DMS53 treated with DMSO at 0.1 percent for 48 hours (cell line): ENCODE results near the gene SRSF7.
"Not testable (repeated sequence)": the region's sequence is repeated elsewhere in the genome, so short reads cannot be mapped to it uniquely, and the experiment has no call there.

Experiments
- DNase-seq: peaks from one replicate; lab custom pipeline; 2025; ENCODE audit not compliant: unreplicated experiment; lab: John Stamatoyannopoulos, UW

SRSF7 gene

DNA sequence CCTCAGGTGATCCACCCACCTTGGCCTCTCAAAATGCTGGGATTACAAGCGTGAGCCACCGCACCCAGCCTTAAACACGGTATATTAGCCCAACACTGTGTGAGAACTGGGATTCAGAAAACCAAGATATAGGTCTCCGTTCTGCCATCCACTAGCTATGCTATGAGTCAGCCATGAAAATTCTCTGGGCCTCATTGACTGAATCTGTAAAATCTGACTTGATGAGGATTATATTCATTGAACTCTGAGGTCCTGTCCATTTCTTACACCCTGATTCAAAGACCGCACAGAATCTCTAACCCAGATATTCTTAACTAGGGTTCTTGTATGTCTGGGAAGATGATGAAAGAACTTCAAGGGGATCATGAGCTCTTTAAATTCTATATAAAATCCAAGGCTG lies 47.8 kb downstream of the SRSF7 start:
- DNase-seq = not testable (repeated sequence)

- DNase-seq = no peak
Measured at GRCh38 chr2:38702413-38702812, 48.7 kb downstream of the SRSF7 start.

DNA sequence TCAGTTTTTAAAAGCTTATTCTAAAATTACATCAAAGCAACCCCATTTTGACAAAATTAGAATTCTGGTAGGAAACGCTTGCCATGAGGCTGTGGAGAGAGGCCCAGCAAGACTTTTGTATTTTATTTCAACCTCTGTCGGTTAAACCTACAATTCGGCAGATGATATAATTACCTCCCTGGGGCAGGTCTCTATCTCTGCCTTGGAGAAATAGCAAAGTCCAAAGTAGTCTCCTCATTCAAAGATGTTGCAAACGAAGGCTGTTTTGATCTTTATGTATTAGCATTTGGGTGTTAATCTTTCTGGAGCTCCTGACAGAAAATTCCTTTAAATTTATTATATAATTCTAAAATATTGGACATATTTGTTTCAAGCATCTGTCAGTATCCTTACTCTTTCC lies 49.6 kb downstream of the SRSF7 start:
- DNase-seq = no peak

DNA sequence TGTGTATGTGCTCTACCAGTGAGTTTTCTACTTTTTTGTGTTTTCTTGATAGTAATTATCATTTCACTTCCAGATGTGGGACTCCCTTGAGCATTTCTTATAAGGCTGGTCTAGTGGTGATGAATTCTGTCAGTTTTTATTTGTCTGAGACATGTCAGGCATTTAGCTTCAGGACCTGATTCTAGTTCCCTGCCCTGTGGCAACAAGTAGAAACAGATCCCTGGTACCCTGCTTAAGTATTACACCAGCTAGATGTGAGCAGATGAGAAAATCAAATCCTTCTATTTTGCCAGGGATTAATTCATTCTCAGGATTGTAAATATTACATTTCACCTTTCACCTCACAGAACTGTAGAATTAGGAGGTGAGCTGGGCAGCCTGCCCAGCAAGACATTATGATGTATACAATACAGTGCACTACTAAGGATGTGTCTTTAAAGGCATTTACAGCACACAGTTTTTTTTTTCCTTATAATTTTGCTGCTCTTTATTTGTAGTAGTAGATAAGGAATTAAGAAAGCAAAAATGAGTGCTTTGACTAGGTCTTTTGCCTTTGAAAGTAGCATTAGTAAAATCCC lies 50.2 kb downstream of the SRSF7 start:
- no peak for DNase-seq

DNA sequence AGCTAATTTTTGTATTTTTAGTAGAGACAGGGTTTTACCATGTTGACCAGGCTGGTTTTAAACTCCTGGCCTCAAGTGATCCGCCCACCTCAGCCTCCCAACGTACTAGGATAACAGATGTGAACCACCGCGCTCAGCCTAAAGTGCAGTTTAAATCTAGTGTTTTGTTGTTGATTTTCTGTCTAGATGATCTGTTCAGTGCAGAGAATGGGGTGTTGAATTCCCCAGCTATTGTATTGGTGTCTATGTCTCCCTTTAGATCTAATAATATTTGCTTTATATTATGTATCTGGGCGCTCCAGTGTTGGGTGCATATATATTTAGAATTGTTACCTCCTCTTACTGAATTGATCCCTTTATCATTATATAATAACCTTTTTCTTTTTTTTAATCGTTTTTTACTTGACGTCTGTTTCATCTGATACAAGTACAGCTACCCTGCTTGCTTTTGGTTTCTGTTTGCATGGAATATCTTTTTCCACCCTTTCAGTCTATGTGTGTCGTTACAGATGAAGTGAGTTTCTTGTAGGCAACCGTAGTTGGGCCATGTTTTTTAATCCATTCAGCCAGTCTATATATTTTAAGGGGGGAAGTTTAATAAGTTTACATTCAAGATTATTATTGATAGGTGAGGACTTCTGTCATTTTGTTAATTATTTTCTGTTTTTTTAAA lies 50.9 kb downstream of the SRSF7 start:
- no peak for DNase-seq

DNA sequence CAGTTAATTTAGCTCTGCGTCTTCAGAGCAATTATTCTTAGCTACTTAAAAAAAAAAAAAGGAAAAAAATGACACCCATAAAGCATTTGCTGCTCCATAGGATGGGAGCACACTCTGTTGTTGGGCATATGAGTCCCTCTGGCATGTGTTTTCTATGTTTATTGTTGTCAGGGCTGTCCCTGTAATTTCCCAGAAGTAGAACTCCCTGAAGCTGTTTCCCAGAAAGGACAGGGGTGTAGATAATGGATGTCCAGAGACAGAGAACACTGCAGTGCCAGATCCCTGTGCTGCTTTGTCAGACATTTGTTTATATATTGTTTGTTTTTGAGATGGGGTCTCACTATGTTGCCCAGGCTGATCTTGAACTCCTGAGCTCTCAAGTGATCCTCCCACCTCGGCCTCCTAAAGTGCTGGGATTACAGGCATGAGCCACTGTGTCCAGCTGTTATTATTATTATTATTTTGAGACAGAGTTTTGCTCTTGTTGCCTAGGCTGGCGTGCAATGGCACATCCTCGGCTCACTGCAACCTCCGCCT lies 52.6 kb downstream of the SRSF7 start:
- no peak for DNase-seq

DNA sequence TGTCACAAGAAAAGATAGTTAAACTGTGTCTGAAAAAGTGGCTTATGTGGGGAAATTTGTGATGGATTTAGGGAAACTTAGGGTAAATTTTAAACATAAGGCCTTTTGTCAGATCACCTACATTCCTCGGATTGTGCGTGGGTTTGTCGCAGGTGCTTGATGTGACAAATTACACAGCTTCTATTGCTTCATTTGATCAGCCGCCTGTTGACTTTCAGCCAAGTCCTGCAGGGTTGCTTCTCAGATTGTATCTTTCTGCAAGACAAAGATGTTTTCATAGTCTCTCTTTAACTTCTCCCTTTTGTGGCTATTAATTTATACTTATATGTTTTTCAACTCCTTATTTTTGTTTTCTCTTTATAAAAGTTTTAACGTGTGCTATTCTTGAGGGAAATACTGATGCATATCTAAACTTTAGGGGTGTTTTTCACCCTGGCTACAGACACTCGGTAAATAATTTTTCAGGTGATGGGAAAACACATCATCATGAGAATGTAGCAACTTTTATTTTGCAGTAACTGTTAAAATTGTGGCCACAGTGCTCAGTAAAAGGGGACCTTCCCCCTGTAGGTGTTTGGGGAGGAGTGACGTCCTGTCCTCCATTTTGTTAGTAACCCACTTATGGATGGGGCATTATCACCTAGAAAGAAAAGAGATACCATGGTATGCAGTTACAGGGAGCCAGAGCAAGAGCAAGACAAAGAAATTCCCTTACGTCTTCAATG lies 53.9 kb downstream of the SRSF7 start:
- no peak for DNase-seq
